ENCODE measurements around the gene RBM42. TPM values are rescaled to one million over a fixed set of nuclear protein-coding genes. Genes with fewer than 3 reads are reported as not detected.

RBM42 gene
- total and polyA plus RNA-seq, 2 of the 13 experiments (the other 11 are each of a cell fraction or from before 2014, with no cell fraction given): 27.2 to 55.3 TPM

DNA sequence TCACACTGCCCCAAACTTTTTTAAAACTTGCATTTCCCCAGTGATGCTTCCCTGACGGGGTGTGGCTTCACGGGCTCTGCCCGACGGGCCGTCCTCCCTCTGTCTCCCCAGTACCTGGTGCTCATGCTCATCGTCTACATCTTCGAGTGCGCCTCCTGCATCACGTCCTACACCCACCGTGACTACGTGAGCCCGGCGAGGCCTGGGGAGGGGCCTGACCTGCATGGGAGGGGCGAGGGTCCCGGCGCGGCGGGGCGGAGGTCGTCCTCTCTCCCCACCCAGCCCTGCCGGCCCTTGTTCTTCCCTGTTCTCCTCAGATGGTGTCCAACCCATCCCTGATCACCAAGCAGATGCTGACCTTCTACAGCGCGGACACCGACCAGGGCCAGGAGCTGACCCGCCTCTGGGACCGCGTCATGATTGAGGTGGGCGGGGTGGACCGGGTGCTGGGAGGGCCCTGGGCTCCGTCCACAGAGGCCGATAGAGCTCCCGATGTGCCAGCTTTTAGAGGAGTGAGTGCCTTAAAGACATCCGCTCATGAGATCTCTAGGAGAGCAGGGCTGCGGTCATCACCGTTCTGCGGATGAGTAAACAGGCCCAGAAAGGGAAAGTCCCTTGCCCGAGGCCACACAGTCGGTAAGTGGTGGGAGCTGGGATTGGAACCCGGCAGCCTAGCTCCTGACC, 44.4 kb downstream of the RBM42 start (continued):
- TF ChIP-seq ZNF512B (CRISPR knock-in tag; IDR thresholded peaks at IDR 0.05; ENCODE audit: borderline replicate concordance) (no peak), ELF3 (CRISPR knock-in tag; IDR thresholded peaks at IDR 0.05) (no peak), SP5 (CRISPR knock-in tag; IDR thresholded peaks at IDR 0.05; ENCODE audit: borderline replicate concordance, low read depth) (peak; percentile 42; the same call in 1 of the 2 replicates), SSRP1 (CRISPR knock-in tag; IDR thresholded peaks at IDR 0.05) (no peak), MED1 (CRISPR knock-in tag; IDR thresholded peaks at IDR 0.05) (0 out of 2 replicates have a peak, but pooled peaks have one; percentile 38), POLR2AphosphoS5 (IDR thresholded peaks at IDR 0.05; ENCODE audit: low read depth, low read length) (no peak; the same call in 1 of the 2 replicates), ZBTB2 (CRISPR knock-in tag; IDR thresholded peaks at IDR 0.05; ENCODE audit: low read depth) (no peak), ZNF713 (CRISPR knock-in tag; IDR thresholded peaks at IDR 0.05) (no peak), GATAD2A (CRISPR knock-in tag; IDR thresholded peaks at IDR 0.05) (no peak), TOPORS (CRISPR knock-in tag; IDR thresholded peaks at IDR 0.05) (no peak), SCMH1 (CRISPR knock-in tag; IDR thresholded peaks at IDR 0.05; ENCODE audit: borderline replicate concordance) (no peak), AFF4 (CRISPR knock-in tag; IDR thresholded peaks at IDR 0.05) (no peak), SP4 (CRISPR knock-in tag; IDR thresholded peaks at IDR 0.05) (peak; percentile 57; the same call in 1 of the 2 replicates), TP53 (CRISPR knock-in tag; conservative IDR thresholded peaks at IDR 0.05) (no peak)
- TF ChIP-seq, protein P1, sequence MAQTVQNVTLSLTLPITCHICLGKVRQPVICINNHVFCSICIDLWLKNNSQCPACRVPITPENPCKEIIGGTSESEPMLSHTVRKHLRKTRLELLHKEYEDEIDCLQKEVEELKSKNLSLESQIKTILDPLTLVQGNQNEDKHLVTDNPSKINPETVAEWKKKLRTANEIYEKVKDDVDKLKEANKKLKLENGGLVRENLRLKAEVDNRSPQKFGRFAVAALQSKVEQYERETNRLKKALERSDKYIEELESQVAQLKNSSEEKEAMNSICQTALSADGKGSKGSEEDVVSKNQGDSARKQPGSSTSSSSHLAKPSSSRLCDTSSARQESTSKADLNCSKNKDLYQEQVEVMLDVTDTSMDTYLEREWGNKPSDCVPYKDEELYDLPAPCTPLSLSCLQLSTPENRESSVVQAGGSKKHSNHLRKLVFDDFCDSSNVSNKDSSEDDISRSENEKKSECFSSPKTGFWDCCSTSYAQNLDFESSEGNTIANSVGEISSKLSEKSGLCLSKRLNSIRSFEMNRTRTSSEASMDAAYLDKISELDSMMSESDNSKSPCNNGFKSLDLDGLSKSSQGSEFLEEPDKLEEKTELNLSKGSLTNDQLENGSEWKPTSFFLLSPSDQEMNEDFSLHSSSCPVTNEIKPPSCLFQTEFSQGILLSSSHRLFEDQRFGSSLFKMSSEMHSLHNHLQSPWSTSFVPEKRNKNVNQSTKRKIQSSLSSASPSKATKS (CRISPR knock-in tag; IDR thresholded peaks at IDR 0.05): no peak
- TF ChIP-seq, protein P2, sequence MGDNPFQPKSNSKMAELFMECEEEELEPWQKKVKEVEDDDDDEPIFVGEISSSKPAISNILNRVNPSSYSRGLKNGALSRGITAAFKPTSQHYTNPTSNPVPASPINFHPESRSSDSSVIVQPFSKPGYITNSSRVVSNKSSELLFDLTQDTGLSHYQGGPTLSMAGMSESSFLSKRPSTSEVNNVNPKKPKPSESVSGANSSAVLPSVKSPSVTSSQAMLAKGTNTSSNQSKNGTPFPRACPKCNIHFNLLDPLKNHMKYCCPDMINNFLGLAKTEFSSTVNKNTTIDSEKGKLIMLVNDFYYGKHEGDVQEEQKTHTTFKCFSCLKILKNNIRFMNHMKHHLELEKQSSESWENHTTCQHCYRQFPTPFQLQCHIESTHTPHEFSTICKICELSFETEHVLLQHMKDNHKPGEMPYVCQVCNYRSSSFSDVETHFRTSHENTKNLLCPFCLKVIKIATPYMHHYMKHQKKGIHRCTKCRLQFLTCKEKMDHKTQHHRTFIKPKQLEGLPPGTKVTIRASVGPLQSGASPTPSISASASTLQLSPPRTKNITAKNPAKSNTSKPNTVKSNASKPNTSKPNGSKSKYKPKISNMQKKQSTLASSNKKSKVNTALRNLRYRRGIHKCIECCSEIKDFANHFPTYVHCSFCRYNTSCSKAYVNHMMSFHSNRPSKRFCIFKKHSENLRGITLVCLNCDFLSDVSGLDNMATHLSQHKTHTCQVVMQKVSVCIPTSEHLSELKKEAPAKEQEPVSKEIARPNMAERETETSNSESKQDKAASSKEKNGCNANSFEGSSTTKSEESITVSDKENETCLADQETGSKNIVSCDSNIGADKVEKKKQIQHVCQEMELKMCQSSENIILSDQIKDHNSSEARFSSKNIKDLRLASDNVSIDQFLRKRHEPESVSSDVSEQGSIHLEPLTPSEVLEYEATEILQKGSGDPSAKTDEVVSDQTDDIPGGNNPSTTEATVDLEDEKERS (CRISPR knock-in tag; IDR thresholded peaks at IDR 0.05): no peak
